GM21529 (cell line): ENCODE measurements around the gene CXXC4.

ENCODE experiments used
- ATAC-seq: cut with Tn5 transposase; IDR thresholded peaks from one replicate; pipeline ENCODE4 v1.9.1; 2021; ENCODE audit not compliant: unreplicated experiment

The CXXC4 gene

DNA sequence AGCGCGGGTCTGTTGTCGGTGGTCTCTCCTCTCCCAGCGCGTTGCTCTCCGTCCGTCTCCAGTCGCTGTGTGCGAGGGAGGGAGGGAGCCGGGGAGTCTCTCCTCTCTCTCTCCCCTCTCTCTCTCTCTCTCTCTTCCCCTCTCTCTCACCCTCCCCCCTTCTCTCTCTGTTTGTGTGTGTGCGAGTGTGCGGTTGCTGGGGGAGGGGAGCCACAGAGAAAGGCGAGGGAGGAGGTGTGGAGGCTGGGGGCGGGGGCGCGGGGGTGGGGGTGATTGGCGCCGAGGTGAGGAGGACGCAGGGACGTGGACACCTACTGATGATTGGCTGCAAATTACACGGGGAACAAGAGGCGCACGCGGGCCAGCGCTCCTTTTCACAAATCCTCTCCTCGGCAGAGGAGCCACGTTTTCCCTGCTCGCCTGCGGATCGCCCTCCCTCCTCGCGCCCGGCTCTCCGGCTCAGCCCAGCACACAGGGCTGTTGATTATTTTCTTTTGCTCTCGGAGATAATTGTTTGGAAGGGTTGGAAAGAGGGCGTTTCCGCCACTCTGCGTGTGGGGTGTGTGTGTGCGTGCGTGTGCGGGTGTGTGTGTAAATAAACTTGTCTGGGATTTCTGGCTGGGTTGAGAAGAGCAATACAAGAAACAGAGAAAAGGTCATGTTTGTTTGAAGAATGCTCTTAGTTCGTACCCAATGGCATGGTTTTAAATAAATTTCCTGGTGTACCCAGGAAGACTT is at the start of gene CXXC4:
Gene CXXC4, minus strand, starts transcription at position 73 of the 738 bp plus-strand sequence. CDS start 3,092 bp downstream, outside the sequence.
- peak; percentile 16 for ATAC-seq

DNA sequence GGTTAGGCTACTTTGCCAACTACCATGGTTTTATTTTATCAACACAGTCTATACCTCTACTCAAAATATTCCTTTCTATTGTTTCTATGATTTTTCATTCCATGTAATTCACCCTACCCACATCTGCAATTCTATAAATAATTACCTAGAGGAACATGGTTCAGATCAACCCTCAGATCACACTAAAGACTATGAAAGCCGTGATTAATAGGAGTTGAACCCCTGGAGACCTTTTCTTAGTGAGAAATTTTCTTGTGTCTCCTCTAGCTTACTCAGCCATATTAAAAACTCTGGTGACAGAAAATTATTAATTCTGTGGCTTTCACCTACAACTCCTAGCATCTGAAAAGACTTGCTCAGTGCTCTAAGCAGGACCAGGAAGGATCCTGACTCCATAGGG is 38.5 kb upstream of the CXXC4 start:
- ATAC-seq = no peak

DNA sequence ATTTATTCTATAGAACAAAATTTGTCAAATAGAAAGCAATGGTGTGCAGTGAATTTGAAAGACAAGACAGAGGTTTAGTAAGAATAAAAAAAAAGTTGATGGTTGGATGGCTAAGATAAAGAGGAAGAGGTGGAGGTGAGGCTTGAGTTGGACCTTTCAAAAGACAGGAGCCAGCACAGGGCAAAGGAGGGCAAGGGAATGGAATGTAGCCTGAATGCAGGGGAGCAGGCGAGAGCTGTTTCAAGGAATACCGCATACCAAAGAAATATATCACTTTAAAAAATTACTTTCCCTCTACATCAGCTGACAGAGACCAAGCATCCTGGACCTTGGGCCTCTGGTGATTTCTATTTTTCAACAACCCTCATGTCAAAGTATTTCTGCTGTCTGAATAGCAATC is 38.0 kb upstream of the CXXC4 start:
- no peak for ATAC-seq

- no peak for ATAC-seq
Measured at GRCh38 chr4:104531390-104531789, 36.7 kb upstream of the CXXC4 start.

DNA sequence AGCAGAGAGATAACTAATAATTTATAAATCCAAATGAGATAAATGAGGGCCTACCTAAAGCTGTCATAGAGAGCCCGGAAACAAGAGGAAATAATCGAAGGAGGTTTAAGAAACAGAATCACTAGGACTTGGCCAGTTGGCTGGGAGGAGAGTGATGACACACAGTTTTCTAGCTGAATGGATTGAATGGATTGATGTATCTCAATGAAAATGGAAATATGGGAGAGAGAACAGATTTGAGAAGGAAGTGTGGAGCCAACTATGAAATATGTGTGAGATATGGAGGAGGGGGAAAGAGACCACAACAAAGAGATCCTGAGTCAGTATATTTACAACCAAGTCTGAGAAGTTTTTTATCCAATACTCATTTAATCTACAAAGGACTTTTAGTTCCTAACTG is 35.7 kb upstream of the CXXC4 start:
- no peak for ATAC-seq

DNA sequence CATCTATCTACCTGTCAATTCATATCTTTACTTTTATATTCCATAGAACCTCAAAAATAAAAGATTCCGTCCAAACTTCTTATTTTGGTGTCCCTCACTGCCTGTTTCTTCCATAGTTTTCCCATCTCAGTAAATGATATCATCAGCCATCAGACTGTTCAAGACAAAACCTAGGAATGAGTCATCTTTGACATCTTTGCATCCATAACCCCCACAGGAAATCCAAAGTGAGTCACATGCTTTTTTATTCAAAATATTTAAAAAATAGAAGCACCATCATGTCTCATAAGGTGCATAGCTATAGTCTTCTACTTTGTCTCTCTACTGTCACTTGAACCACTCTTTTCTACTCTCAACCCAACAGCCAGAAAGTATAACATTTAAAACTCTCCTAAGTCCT is 29.9 kb upstream of the CXXC4 start:
- peak; percentile 33 for ATAC-seq

DNA sequence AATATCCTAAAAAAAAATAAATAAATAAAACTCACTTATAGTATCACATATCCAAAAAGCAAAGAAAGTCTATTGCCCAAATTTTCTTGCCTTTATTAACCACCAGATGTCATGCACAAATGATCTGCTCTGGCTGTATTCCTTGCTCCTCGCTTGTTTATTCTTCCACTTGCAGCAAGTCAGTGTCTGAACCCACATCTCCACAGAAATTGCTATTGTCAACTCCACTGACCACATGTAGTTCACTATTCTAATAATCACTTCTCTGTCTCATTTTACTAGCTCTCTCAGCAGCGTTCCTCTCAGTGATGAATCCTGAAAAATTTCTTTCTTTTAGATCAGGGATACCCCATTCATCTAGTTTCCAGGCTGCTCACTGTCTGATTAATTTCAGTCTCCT is 29.3 kb upstream of the CXXC4 start:
- ATAC-seq = no peak

- peak; percentile 92 for ATAC-seq
Measured at GRCh38 chr4:104519588-104519987, 24.9 kb upstream of the CXXC4 start.

- no peak for ATAC-seq
Measured at GRCh38 chr4:104516884-104517283, 22.2 kb upstream of the CXXC4 start.

- ATAC-seq = no peak
Measured at GRCh38 chr4:104508224-104508623, 13.5 kb upstream of the CXXC4 start.

GRCh38 chr4:104507112-104507511 is 12.4 kb upstream of the CXXC4 start:
- peak; percentile 69 for ATAC-seq

DNA sequence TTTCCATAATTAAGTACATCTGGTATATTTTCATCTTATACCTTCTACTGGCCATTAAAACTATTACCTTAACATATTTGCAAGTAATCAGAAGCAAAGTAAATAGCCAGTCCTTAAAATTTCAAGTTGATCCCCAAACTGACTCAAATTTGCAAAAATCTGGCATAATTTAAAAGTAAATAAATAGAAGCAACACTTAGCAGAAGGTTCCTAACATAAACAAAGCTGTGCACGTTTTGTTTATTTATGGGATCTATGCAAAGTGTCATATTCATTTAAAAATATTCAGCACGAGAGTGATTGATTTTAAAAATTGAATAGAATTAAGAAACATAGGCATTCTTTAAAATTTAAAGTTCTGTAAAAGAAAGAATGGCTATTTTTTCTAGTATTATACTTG is 9.8 kb upstream of the CXXC4 start:
- ATAC-seq = no peak

GRCh38 chr4:104502471-104502870 is 7.8 kb upstream of the CXXC4 start:
- ATAC-seq = no peak

- no peak for ATAC-seq
Measured at GRCh38 chr4:104501290-104501689, 6.6 kb upstream of the CXXC4 start.

DNA sequence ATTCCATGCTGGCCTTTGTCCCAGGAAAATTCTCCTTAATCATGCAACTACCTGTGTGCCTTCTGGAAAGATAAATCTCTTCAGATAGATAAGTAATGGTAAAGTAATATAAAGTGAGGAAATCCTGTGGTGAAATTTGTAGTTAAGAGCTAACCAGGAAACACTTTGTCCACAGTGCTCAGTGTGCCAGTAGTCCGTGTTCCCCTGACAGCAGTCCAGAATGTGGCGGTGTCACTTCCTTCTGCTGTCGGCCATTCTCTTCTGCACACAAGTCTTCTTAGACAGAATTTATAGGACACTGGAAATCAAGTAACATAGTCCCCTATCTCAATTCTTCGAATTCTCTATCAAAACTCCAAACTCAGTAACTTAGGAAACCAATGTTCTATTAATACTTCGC is 5.7 kb upstream of the CXXC4 start:
- ATAC-seq = no peak

GRCh38 chr4:104494185-104494584 is 509 bp downstream of the CXXC4 start:
- ATAC-seq = no peak

- ATAC-seq = no peak
Measured at GRCh38 chr4:104493081-104493831, 1.4 kb downstream of the CXXC4 start.

DNA sequence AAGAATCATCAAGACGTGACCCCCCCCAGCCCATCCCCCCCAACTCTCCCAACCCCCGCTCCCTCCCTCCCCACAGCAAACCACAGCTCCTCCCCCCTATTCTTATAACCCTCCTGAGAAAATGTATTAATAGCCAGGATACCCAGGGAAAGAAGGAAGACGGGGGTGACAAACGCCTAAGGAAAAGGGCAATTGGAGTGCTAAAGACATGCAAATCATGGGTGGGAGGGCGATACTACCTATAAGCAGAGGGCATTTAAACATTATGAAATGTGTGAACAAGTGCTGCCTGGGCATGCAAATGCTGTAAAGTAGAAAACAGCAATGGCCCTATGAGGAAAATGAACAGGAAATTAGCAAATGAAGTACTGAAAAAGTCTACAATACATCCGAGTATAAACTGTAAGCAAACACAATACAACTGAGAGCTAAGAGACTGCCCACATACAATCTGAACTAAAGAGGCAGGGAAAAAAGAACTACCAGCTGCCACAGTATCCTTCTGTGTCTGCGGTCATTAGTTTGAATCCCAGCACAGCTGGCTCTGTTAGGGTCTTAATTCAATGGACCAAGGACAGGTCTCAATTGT is 2.4 kb downstream of the CXXC4 start:
- ATAC-seq = peak; percentile 38

DNA sequence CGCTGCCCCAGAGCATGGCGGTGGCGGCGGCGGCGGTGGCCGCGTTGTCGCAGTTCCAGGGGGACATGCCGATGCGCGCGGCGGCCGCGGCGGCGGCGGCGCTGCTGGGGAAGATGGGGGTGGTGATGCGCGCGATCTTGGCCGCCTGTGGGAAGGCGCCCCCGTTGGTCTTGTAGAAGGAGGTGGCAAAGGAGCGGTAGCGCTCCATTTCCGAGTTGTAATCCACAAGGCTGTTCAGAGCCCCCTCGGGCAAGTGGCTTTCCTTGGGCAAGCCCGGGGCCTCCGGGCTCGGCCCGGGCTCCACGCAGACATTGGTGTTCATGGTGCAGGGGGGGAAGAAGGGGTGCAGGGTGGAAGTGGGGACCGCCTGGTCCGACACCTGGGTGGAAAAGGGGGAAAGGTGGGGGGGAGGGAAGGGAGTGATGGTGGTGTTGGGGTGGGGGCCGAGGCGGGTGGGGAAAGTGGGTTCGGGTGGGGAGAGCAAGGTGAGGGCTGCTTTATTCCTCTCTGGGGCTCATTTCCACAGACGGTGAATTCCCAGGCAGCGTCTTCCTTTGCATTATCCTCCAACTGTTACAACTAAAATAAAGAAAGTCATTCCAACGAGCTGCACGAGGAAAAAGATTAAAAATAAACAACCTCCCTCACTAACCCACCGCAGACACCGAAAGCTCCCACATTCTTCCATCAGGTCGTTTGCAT is 3.1 kb downstream of the CXXC4 start:
- peak; percentile 23 for ATAC-seq

DNA sequence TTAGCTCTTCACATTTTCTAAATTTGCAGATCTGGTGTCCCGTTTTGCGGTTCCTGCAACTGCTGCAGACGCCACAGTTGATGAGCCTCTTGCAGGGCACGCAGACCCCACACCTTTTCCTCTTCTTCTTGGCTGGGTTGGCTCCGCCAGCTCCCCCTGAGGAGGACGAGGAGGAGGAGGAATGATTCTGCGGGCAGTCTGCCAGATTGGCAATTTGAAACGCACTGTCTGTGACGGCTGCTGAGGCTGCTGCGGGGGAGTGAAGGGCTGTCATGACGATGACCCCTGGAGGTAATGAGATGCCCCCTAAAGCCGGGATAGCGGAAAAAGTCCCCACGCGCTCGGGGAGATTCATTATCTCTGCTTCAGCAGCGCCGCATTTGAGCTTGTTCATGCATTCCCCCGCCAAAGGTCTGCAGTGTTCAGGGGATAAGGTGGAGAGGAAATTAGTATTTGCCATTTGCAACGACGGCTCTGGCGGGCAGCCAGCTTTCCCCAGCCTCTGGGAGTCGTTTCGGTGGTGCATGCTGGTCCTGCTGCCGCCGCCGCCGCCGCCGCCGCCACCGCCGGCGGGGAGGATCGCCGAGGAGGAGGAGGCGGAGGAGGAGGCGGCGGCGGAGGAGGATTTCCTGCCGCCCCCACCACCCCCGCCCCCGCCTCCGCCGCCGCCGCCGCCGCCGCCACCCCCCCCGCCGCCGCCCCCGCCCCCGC is 3.8 kb downstream of the CXXC4 start:
- ATAC-seq = peak; percentile 25
